ENCODE data around the gene DNAJC16.

DNA sequence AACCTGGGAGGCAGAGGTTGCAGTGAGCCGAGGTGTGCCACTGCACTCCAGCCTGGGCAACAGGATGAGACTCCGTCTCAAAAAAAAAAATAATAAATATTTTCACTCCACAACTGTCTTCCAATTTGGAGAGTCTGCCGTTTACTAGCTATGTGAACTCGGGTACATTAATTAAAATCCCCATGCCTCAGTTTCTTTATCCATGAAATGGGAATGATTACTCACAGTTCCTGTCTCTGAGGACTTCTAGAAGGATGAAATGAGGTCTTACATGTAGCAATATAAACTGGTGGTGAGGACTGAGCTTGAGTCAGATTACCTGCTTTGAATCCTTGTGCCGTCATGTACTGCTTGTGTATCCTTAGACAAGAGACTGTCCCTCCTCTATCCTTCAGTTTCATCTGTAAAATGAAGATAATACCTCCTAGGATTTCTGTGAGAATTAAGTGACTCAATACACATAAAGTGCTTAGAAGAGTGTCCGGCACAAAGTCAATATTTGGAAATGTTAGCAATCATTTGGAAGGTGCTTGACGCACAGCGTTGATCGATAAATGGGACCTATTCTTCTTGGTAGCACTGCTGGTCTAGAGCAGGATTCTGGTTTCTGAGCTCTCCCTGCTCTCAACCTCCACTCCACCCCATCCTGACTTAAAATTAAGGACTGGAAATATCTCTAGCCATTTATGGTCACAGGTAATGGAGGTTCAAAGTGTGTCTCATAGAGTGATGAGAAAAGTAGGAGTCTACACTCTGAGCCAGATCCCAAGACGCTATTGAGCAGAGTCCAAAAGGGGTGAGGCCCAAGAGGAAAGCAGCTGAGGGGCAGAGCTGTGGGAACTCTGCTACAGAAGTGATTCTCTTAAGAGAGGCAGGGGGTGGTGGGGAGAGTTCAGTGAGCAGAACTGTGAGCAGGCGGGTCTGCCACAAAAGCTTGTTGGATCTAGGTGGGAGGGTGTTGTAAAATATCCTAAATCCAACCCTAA lies 79.0 kb downstream of the DNAJC16 start:
- TF ChIP-seq POLR2AphosphoS5 (IDR thresholded peaks at IDR 0.05) (no peak), POLR2A (IDR thresholded peaks at IDR 0.05) (no peak), EP300 (IDR thresholded peaks at IDR 0.05; ENCODE audit: low read depth) (no peak)
- TF ChIP-seq, protein P1, sequence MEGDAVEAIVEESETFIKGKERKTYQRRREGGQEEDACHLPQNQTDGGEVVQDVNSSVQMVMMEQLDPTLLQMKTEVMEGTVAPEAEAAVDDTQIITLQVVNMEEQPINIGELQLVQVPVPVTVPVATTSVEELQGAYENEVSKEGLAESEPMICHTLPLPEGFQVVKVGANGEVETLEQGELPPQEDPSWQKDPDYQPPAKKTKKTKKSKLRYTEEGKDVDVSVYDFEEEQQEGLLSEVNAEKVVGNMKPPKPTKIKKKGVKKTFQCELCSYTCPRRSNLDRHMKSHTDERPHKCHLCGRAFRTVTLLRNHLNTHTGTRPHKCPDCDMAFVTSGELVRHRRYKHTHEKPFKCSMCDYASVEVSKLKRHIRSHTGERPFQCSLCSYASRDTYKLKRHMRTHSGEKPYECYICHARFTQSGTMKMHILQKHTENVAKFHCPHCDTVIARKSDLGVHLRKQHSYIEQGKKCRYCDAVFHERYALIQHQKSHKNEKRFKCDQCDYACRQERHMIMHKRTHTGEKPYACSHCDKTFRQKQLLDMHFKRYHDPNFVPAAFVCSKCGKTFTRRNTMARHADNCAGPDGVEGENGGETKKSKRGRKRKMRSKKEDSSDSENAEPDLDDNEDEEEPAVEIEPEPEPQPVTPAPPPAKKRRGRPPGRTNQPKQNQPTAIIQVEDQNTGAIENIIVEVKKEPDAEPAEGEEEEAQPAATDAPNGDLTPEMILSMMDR (IDR thresholded peaks at IDR 0.05), result no peak
